Liver (tissue), 3 donors: ENCODE results near the gene ABLIM2.

Experiments
- FOXA2 ChIP-seq: IDR thresholded peaks from 2 replicates; pipeline ENCODE4 v1.6.1; 2016; ENCODE audit warnings: antibody characterized with exemption
- GABPA ChIP-seq, 2 donors: IDR thresholded peaks in 1 of 2; conservative IDR thresholded peaks in 1 of 2; 2 replicates each; pipeline ENCODE4 v1.6.1; 2016; ENCODE audit warnings: antibody characterized with exemption in 2 of 2, mild to moderate bottlenecking in 1 of 2, moderate library complexity in 1 of 2
- JUND ChIP-seq, 2 donors: IDR thresholded peaks; 2 replicates each; pipeline ENCODE4 v1.6.1; 2016; ENCODE audit warnings: antibody characterized with exemption in 2 of 2
- MAX ChIP-seq: IDR thresholded peaks from 2 replicates; pipeline ENCODE4 v1.6.1; 2016; ENCODE audit warnings: antibody characterized with exemption
- RAD21 ChIP-seq, 2 donors: IDR thresholded peaks; 2 replicates each; pipeline ENCODE4 v1.6.1; 2016; ENCODE audit warnings: antibody characterized with exemption in 2 of 2, mild to moderate bottlenecking in 2 of 2
- RXRA ChIP-seq, 2 donors: IDR thresholded peaks; 2 replicates each; pipeline ENCODE4 v1.6.1; 2017 to 2018; ENCODE audit warnings: antibody characterized with exemption in 2 of 2, mild to moderate bottlenecking in 1 of 2
- TAF1 ChIP-seq: conservative IDR thresholded peaks from 2 replicates; pipeline ENCODE4 v1.6.1; 2016; ENCODE audit warnings: antibody characterized with exemption, mild to moderate bottlenecking
- YY1 ChIP-seq: IDR thresholded peaks from 2 replicates; pipeline ENCODE4 v1.6.1; 2016; ENCODE audit warnings: antibody characterized with exemption, mild to moderate bottlenecking
- ZBTB33 ChIP-seq: IDR thresholded peaks from 2 replicates; pipeline ENCODE4 v1.6.1; 2016; ENCODE audit warnings: antibody characterized with exemption
- TF ChIP-seq, protein P1 (sequence below): fragments of 150-350 bp; IDR thresholded peaks from 2 replicates; pipeline ENCODE4 v1.5.1; 2017; ENCODE audit warnings: improper control_type of control experiment, low read depth, low read length; ENCODE audit not compliant: missing input control
- donor health status: healthy.
- donor health status: healthy.

DNA sequence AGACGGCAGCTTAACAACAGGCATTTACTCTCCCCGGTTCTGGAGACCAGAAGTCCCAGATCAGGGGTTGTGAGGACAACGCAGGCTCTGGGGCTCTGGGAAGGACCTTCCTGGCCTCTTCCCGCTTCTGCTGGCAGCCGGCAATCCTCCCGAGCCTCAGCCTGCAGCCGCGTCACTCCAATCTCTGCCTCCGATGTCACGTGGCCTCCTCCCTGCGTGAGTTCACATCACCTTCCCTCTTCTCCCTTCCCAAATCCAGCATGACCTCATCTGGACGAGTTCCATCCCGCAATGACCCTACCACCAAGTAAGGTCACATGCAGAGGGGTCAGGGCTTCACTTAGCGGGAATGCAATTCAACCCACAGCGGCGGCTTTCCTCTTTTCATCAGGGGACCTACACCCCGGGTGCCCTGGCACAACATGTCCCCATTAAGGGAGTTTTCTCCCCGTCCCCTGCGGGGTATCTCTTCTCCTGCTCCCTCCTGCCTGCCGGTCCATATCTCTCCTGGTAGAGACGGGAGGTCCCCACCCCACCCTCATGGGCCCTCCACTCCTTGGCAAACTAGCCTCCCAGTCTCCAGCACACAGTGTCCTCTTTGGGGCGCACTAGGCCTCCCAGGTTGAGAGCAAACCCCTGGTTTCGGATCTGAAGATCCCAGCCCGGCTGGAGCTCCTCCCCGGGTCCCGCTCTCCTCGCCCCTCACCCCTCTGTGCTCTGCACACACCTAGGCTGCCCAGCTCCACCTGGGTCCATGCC lies 25.5 kb downstream of the ABLIM2 start:
- TF ChIP-seq ZBTB33, result no peak
- no peak for TF ChIP-seq TAF1
- TF ChIP-seq RXRA (IDR thresholded peaks at IDR 0.05), result no peak
- TF ChIP-seq, protein P1, sequence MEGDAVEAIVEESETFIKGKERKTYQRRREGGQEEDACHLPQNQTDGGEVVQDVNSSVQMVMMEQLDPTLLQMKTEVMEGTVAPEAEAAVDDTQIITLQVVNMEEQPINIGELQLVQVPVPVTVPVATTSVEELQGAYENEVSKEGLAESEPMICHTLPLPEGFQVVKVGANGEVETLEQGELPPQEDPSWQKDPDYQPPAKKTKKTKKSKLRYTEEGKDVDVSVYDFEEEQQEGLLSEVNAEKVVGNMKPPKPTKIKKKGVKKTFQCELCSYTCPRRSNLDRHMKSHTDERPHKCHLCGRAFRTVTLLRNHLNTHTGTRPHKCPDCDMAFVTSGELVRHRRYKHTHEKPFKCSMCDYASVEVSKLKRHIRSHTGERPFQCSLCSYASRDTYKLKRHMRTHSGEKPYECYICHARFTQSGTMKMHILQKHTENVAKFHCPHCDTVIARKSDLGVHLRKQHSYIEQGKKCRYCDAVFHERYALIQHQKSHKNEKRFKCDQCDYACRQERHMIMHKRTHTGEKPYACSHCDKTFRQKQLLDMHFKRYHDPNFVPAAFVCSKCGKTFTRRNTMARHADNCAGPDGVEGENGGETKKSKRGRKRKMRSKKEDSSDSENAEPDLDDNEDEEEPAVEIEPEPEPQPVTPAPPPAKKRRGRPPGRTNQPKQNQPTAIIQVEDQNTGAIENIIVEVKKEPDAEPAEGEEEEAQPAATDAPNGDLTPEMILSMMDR, result no peak
- no peak for TF ChIP-seq YY1
- no peak for TF ChIP-seq GABPA (IDR thresholded peaks at IDR 0.05 in 1 of 2, conservative IDR thresholded peaks at IDR 0.05 in 1 of 2)
- no peak for TF ChIP-seq RAD21 (IDR thresholded peaks at IDR 0.05)
- no peak for TF ChIP-seq JUND (IDR thresholded peaks at IDR 0.05)
- TF ChIP-seq MAX, result no peak
- no peak for TF ChIP-seq FOXA2
